Measurements from ENCODE around the gene PPP2R5A. TPM values are rescaled to one million over a fixed set of nuclear protein-coding genes. Genes with fewer than 3 reads are reported as not detected.
"Not testable (repeated sequence)": the region's sequence is repeated elsewhere in the genome, so short reads cannot be mapped to it uniquely, and the experiment has no call there.

The PPP2R5A gene
- total RNA-seq, 1 donor from 2014 or later = 10.7 TPM

DNA sequence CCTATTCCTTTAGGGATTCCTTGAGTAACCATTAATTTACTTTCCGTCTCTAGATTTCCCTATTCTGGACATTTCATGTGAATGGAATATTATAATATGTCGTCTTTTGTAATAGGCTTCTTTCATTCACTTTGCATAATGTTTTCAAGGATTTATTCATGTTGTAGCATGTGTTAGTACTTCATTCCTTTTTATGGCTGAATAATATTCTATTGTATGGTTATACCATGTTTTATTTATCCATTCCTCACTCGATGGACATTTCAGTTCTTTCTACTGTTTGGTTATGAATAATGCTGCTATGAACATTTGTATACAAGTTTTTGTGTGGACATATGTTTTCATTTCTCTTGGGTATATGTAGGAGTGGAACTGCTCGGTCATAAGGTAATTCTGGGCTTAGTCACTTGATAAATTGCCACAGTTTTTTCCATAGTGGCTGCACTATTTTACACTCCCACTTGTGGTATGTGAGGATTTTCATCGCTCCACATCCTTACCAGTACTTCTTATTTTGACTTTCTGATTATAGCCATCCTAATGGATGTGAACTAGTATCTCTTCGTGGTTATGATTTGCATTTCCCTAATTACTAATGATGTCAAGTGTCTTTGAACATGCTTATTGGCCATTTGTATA, 17.7 kb downstream of the PPP2R5A start:
- no peaks in the 10 kb centered on the region for H3K27me3 Mint-ChIP-seq (ENCODE audit: low read depth)
- peaks cover 10% of the 10 kb centered on the region for H3K36me3 Mint-ChIP-seq
- H3K4me3 Mint-ChIP-seq = no peak overlapping the region
- H3K9me3 Mint-ChIP-seq = peaks cover 13% of the 10 kb centered on the region
- DNase-seq (ENCODE audit: low spot score in 2 of 2, unreplicated experiment in 2 of 2) = no peak
- TF ChIP-seq, protein P1, sequence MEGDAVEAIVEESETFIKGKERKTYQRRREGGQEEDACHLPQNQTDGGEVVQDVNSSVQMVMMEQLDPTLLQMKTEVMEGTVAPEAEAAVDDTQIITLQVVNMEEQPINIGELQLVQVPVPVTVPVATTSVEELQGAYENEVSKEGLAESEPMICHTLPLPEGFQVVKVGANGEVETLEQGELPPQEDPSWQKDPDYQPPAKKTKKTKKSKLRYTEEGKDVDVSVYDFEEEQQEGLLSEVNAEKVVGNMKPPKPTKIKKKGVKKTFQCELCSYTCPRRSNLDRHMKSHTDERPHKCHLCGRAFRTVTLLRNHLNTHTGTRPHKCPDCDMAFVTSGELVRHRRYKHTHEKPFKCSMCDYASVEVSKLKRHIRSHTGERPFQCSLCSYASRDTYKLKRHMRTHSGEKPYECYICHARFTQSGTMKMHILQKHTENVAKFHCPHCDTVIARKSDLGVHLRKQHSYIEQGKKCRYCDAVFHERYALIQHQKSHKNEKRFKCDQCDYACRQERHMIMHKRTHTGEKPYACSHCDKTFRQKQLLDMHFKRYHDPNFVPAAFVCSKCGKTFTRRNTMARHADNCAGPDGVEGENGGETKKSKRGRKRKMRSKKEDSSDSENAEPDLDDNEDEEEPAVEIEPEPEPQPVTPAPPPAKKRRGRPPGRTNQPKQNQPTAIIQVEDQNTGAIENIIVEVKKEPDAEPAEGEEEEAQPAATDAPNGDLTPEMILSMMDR (IDR thresholded peaks at IDR 0.05; ENCODE audit: unreplicated experiment) = no peak
- H3K27ac Mint-ChIP-seq = no peak overlapping the region
- peaks cover 3% of the 10 kb centered on the region for H3K4me1 Mint-ChIP-seq

DNA sequence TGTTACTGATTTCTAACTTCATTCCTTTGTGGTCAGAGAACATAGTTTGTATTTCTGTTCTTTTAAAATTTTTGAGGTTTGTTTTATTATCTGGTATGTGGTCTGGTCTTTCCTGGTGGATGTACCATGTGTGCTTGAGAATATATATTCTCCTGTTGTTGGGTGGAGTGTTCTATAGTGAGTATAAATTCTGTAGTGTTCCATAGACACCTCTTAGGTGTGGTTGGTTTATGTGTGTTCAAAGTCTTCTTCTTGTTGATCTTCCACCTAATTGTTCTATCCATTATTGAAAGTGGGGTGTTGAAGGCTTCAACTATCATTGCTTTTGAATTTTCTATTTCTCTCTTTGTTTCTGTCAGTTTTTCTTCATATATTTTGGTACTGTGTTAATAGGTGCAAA, 20.1 kb downstream of the PPP2R5A start:
- H3K36me3 Mint-ChIP-seq = peaks cover 26% of the 10 kb centered on the region
- no peak for DNase-seq (ENCODE audit: low spot score in 2 of 2, unreplicated experiment in 2 of 2)
- peaks cover 3% of the 10 kb centered on the region for H3K4me1 Mint-ChIP-seq
- H3K27ac Mint-ChIP-seq = no peak overlapping the region
- H3K27me3 Mint-ChIP-seq (ENCODE audit: low read depth) = no peaks in the 10 kb centered on the region
- TF ChIP-seq, protein P1 (IDR thresholded peaks at IDR 0.05; ENCODE audit: unreplicated experiment) = no peak
- H3K4me3 Mint-ChIP-seq = no peak overlapping the region
- H3K9me3 Mint-ChIP-seq = peaks cover 27% of the 10 kb centered on the region

DNA sequence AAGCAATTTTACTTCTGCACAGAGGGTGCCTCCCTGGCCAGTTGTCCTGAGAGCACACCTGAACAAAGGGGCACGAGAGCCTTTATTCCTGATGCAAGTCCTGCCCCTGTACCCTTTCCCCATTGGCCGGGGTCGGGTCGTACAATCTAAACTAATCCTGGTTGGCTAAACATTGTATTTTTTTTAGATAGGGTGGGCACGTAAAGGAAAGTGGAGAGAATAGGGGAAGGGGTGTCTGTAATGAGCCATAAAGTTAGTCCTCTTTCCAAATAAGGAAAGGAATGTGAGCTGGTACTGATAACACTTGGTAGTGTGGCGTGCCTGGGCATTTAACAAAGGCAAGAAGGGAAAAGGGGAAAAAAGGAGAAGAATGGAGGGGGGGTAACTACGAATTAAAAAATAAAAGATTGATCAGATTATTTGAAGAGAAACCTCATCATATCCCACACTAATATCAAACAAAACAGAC, 20.8 kb downstream of the PPP2R5A start:
- not testable (repeated sequence) for DNase-seq (ENCODE audit: low spot score in 2 of 2, unreplicated experiment in 2 of 2)
- H3K36me3 Mint-ChIP-seq = peaks cover 26% of the 10 kb centered on the region

DNA sequence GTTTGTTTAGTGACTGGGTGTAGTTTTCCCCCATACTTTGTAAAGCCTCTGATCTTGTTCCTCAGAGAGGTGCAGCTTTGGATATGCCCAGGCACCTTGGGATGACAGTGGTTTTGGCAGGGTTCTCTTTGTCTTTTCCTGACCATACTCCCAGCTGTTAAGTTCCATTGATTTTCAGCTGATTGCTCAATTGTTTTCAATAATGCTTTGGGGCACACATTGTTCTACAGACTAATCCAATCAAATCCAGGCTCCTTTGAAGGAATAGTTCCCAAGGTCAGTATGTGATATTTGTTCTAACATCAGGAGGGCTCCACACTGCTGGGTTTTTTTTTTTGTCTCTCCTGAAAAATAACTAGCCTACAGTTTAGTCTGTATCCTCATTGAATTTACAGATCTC, 24.8 kb downstream of the PPP2R5A start:
- Mint-ChIP-seq H3K36me3 (peaks cover 36% of the 10 kb centered on the region), H3K9me3 (peaks cover 40% of the 10 kb centered on the region), H3K27ac (no peak overlapping the region), H3K27me3 (ENCODE audit: low read depth) (no peaks in the 10 kb centered on the region), H3K4me1 (peaks cover 3% of the 10 kb centered on the region), H3K4me3 (no peak overlapping the region)
- TF ChIP-seq, protein P1 (IDR thresholded peaks at IDR 0.05; ENCODE audit: unreplicated experiment) = no peak
- DNase-seq (ENCODE audit: low spot score in 2 of 2, unreplicated experiment in 2 of 2) = no peak

More for the DNA sequence above, 20.8 kb downstream of the PPP2R5A start:
- not testable (repeated sequence) for H3K4me1 Mint-ChIP-seq; H3K4me3 Mint-ChIP-seq; H3K27me3 Mint-ChIP-seq (ENCODE audit: low read depth)
- Mint-ChIP-seq H3K9me3 (peaks cover 27% of the 10 kb centered on the region), H3K27ac (peak overlapping the region; percentile 26)

DNA sequence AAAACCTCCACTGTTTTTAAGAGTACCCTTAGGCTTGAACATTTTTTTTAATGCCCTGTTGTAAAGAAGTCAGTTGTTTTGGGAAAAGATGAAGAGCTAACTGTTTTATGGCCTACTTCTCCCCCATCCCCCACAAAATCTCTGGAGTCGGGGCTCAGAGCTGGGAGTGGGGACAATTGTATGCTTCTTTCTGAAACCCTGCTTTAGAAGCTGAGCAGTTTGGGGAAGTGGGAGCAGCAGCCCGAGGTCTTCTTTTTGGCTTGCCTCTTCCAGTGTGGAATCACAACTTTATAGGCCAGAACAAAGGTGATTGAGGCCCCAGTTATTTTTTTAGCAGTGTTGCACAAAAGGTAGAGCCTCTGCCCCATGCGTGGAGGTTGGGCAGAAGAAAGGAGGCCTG, 25.2 kb downstream of the PPP2R5A start:
- Mint-ChIP-seq H3K27ac (no peak overlapping the region), H3K36me3 (peaks cover 34% of the 10 kb centered on the region), H3K4me1 (peaks cover 3% of the 10 kb centered on the region), H3K9me3 (peaks cover 37% of the 10 kb centered on the region), H3K4me3 (no peak overlapping the region), H3K27me3 (ENCODE audit: low read depth) (no peaks in the 10 kb centered on the region)
- TF ChIP-seq, protein P1 (IDR thresholded peaks at IDR 0.05; ENCODE audit: unreplicated experiment) = no peak
- no peak for DNase-seq (ENCODE audit: low spot score in 2 of 2, unreplicated experiment in 2 of 2)

DNA sequence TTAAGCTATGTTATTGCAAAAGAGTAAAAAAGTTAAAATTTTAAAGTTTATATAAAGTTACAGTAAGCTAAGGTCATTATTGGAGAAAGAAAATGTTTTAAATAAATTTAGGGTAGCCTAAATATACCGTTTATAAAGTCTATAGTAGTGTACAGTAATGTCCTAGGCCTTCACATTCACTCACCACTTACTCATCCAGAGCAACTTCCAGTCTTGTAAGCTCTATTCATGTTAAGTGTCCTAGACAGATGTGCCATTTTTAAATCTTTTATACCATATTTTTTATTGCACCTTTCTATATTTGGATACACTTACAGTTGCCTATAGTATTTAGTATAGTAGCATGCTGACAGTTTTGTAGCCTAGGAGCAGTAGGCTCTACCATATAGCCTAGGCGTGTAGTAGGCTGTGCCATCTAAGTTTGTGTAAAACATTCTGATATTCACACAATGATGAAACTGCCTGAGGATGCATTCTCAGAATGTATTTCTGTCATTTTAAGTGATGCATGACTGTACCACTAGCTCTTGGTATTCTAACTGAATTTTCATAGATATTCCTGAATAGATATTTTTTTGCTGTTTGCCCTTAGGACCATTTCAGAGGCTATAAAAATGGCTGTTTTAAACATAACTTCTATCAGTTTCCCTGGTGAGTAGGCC, 26.8 kb downstream of the PPP2R5A start:
- no peaks in the 10 kb centered on the region for H3K27me3 Mint-ChIP-seq (ENCODE audit: low read depth)
- H3K9me3 Mint-ChIP-seq = peaks cover 31% of the 10 kb centered on the region
- H3K36me3 Mint-ChIP-seq = peaks cover 32% of the 10 kb centered on the region
- H3K4me3 Mint-ChIP-seq = no peak overlapping the region
- TF ChIP-seq, protein P1 (IDR thresholded peaks at IDR 0.05; ENCODE audit: unreplicated experiment) = no peak
- no peak for DNase-seq (ENCODE audit: low spot score in 2 of 2, unreplicated experiment in 2 of 2)
- H3K27ac Mint-ChIP-seq = no peak overlapping the region
- no peaks in the 10 kb centered on the region for H3K4me1 Mint-ChIP-seq
